GM19035 (cell line): ENCODE results near the gene EFNA5.

ENCODE experiments used
- ATAC-seq: cut with Tn5 transposase; IDR thresholded peaks from one replicate; pipeline ENCODE4 v1.9.1; 2021; ENCODE audit not compliant: unreplicated experiment

EFNA5 gene

GRCh38 chr5:107574287-107574686, 96.5 kb downstream of the EFNA5 start:
- no peak for ATAC-seq

DNA sequence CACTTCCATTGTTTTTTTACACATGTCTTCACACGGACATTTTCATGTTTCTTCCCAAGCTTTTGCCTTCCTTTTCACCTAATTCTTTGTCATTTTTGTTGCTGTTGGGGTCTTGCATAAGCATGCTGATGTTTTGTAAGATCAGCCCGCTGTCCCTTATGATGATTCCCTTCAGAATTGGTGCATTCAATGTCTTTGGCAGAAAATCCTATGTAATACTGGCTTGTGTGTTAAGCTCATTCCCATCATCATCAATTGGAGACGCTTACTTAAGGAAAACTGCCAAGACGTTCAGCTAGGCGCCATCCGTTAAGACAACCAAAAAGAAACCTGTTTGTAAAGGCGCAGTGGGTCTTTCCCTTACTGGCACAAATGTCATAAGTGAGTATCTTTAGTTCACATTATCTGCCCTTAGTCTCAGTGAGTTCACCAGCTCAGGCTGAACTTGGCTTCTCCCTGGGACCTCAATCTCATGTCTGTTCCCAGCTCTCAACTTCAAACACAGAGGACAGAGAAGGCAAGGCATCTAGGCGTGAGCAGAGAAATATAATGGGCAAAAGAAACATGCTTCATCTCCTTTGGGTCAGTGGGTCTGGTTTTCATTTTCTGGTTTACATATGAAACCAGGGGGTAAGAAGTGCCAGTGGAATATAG, 97.9 kb downstream of the EFNA5 start:
- ATAC-seq, result no peak

GRCh38 chr5:107571621-107572536, 98.9 kb downstream of the EFNA5 start:
- ATAC-seq, result peak; percentile 61

DNA sequence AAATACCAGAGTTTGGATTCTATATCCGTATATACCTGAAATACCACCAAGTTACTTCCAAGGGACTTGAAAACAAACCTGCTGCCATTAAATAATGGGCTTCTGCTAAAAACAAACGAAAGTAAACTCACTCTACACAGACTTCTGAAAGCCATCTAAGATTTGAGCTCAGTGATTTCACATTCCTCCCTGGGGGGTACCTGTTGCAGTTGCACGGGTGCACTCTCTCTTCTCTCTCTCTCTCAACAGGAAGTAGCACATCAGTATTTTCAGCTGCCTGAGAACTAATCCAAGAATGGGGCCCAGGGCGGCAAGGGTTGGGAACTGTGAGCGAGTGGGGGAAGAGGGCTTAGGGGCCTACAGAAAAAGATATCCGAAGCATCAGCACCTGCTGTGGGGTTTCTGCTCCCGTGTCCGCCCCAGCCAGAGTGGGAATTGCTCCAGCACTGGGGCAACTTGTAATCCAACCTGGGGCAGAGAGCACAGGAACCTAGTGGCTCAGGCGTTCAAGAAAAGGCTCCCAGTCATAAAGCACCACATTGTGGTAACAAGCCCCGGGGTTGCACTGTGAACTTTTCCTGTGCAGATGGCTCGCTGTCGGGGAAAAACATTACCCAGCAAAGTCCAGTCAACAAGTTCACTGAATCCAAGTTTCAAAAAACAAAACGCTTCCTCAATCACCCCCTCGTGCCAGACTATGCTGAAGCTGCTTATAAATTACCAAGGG, 99.8 kb downstream of the EFNA5 start:
- ATAC-seq, result peak; percentile 85

DNA sequence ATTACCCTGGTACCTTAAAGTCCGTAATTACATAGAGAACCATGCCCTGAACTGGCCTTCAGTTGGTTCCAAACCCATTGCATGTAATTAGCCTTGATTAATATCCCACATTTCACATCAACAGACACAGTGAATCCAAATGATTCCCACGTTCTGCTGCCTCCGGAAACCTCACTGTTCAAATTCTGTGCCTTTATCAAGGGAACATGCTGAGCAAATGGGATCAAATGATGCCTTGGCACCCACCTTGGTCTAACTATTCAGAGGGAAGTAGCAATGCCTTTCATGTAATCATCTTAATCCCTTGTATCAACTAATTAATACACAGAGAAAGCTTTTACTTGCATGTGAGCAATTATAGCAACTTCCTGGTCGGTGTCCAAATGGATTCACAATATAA, 100.6 kb downstream of the EFNA5 start:
- no peak for ATAC-seq

- no peak for ATAC-seq
Observed at GRCh38 chr5:107567901-107568671, 102.7 kb downstream of the EFNA5 start.

DNA sequence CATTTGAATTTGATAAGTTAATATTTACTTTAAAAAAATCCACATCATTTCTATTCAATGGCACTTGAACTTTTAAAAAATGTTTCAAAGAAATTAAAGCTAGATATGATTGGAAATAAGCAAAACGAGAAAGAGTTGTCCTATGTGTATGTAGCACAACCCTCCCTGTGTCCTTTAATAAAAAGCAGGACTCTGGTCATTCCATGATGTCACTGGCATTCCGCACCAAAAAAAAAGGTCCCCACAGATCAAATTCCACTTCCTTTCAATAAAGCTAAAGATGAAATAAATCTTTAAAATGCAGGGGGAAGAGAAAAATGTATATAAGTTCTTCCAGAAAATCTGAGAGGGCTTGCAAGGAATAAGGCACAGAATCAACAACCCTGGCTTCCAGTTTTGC, 103.8 kb downstream of the EFNA5 start:
- no peak for ATAC-seq

DNA sequence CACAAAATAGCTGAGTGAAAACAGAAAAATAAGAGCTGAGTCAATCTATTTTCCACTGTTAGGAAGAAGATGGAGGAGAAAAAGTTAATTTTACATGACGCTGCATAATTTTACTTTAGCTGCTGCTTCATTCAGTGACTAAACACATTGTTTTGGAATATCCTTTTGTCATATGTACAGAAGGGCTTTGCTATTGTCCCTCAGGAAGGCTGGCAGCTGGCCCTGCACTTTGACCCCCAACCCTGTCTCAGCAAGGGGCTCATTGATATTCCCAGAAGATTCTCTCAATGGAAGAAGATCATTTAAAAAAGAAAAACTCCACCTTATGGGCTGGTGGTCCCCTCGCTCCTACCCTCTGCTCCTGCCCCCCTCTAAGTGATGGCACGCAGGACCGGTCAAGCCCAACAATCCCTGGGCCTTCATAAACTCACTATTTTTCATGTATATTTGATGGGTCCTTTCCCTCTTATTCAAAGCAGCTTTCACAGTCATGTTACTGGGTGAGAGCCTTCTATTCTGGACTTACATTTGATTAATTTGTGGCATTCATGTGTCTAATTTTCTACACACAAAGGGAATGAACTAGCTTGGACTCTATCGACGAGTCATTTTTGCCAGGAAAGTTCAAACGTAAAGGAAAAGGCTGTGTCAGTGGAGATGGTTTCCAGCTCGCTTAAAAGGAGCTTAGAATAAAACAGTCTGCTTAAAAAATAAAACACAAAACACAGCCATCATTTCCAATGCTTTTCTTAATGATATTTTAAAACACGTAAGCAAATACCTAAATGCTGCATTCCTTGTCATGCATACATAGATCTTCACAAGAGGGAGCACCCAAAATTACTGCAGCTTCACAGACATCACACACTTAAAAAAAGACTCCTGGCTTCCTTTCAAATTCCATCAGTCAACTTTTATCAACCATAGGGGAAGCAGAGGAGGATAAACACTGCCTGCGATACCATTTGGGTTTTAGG, 104.7 kb downstream of the EFNA5 start:
- no peak for ATAC-seq

GRCh38 chr5:107564931-107565372, 105.8 kb downstream of the EFNA5 start:
- ATAC-seq, result no peak

DNA sequence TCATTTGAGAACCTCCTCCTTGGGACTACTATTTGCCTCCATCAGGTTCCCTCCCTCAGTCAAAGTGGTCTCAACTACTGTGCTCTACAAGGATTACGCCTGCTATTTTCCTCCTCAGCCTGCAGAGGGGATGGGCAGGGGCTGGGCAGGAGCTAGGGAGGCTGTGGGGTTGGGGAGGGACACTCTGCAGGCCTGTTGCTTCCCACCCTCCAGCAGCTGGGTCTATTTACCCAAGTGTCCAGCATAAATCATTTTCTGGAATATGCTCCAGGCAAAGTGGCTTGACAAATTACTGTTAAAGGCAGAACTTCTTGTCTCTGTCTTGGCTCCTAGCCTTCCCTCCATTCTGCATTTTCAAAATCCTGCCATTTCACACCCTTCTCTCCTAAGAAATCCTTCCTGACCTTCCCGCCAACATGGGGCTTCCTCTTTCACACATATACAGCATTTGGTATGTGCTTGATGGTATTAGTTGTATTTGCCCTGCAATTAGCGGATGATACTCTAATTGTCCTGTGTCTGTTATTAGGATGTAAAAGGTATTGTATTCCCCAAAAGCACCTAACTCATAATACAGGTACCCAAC, 106.7 kb downstream of the EFNA5 start:
- no peak for ATAC-seq

- no peak for ATAC-seq
Observed at GRCh38 chr5:107560377-107560776, 110.4 kb downstream of the EFNA5 start.

DNA sequence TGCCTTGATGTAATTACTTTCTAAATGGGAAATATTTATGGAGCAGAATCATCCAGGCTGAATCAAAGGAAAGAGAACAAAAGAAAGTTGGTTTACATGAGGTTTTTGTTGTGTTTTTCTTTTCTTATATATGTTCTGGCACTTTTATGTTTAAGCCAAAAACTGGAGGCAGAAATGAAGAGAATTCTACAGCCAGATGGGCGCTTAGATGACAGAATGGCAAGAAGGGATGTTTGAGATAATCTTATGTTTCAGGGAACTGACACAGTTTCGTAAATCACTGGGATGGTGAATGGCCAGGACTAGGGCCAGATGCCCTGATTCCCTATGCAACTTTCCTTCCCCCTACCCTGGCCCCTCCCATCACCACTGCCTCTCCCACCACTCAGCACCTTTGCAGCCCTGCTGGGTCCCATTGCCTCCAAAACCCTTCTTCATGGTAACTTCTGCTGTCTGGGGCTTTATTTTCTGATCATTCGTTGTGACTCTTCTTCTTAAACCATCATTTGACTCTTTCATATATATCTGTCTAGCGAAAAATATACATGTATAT, 111.8 kb downstream of the EFNA5 start:
- ATAC-seq, result no peak

DNA sequence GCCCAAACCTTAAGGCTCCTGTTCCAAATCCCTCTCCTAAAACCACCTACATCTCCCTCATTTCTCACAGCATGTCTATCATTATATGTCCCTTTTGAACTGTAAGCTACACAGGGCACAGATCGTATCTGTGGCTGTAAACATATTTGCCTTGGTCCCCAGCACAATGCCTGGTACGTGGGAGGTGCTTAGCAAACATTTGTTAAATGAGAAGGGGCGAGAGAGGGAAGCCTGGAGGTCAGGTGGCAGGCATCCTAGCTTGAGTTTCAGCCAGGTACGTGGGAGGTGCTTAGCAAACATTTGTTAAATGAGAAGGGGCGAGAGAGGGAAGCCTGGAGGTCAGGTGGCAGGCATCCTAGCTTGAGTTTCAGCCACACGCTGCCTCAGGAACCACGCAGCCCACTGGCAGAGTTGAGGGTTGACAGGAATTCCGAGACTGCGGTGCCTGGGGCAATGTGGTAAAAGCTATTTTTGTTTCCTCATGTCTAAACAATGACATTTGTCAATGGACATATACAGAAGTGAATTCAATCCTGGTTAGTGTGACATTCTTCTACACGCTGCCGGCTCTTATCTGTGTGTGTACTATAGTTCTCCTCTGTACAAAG, 113.6 kb downstream of the EFNA5 start:
- no peak for ATAC-seq

DNA sequence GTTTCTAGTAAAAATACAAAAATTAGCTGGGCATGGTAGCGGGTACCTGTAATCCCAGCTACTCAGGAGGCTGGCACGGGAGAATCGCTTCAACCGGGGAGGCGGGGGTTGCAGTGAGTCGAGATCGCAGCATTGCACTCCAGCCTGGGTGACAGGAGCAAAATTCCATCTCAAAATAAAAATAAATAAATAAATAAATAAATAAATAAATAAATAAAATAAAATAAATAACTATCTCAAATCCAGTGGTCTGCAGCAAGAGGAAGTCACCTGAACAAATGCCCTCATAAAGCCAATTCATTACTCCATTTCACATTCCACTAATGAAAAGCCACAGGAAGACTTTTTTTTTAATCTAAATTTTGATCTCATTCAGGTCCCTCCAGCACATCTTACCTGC, 114.2 kb downstream of the EFNA5 start:
- no peak for ATAC-seq

GRCh38 chr5:107555425-107556090, 115.2 kb downstream of the EFNA5 start:
- ATAC-seq, result no peak

GRCh38 chr5:107554776-107555424, 115.8 kb downstream of the EFNA5 start:
- ATAC-seq, result no peak

DNA sequence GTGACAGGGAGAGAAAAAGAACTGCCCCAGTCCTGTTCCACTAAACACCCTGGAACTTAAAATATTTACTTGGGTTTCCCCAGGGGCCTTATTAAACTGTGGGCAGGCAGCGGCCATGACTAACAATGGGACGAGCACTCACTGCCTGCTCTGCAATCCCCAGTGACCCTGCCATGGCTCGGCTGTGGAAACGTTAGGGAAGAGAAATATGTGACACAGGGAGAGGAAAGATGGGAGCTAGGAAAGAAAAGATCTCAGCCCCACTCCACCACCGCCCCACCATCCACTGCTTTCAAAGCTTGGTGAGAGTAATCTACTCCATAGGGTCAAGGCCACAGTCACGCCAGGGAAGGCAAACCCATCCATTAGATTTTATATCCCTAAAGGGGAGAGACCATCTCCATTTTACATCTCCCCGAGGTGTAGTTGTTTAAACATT, 117.6 kb downstream of the EFNA5 start:
- no peak for ATAC-seq

DNA sequence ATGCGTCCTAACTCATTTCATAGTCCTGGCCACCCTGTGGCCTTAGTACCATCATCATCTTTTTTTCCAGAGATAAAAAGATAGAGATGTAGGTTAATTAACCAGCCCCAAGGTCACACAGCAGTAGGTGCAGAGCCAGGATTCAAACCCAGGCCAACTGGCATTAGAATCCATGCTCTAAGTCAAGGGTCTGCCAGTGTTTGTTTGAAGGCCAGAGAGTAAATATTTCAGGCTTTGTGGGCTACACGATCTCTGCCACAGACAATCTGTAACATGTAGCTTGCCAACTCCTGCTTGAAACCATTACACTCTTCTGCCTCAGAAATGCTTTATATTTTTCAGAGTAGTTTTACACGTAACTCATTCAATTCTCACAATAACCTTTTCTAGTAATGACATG, 119.6 kb downstream of the EFNA5 start:
- no peak for ATAC-seq
